ENCODE results near the gene CNKSR2.

The CNKSR2 gene

DNA sequence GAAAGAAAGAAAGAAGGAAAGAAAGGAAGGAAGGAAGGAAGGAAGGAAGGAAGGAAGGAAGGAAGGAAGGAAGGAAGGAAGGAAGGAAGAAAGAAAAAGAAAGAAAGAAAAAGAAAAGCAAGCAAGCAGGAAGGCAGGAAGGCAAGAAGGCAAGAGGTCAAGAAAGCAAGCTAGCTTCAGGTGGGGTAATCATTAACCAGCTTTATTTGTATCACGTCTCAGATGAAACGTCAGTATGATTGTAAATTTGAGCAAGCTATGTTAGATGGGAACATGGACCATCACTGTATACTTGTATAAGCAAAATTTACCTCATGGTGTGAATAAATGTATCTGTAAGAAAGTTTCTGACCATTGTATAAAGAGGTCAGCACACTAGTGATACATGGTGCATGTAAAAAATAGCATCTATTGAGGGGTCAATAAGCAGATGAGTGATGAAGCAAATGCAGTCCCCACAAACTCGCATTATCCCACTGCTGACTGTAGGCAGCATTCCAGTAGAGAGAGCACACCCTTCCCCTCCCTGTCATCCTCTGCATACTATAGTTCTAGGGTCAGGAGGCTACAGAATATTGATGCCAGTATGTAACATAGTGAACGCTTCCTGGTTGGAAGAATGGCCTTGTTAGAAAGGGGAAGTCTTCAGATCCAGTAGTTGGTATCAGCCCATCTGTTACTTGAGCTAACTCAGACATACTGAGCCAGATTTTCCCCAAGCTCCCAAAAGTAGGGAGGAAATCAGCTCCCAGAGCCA is 300.4 kb downstream of the CNKSR2 start:
- no peak for DNase-seq (ENCODE audit: low read depth in 2 of 2)

DNA sequence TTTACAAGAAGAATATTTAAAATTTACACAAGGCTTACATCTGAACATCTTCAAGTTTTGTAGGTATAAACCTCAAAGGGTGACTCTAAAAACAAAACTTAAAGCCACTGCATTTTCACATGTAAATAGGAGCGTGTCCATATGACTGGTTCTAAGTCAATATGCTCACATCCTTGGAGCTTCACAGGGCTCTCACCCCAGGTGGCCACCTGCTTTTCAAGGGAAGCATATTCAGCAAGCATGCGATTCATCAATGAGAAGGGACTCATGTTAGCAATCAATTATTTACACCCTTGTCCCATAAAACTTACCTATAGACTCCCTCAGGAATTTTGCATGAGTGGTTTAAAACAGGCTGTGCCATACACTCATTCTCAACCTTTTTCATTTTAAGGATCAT is 301.7 kb downstream of the CNKSR2 start:
- DNase-seq (ENCODE audit: low read depth in 2 of 2): no peak

DNA sequence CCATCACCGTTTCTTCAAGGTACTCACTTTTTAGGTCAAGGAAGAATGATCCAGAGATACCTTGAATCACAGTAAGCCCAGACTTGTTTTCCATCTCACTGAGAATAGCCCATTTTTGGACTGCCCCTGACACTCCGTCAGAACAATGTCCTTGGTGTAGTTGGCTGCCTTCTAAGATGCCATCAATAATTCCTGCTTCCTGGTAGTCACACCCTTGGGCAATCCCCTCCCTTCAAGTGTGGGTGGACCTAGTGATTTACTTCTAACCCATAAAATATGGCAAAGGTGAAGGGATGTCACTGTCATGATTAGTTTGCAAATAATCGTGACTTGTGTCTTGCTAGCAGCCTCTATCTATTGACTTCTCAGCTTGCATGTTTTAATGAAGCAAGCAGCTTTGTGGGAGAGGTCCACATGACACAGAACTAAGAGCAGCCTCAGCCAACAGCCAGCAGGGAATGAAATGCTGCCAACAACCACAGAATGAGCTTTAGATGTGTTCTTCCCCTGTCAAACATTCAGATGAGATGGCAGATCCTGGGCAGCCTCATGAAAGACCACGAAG is 303.9 kb downstream of the CNKSR2 start:
- DNase-seq (ENCODE audit: low read depth in 2 of 2): no peak

DNA sequence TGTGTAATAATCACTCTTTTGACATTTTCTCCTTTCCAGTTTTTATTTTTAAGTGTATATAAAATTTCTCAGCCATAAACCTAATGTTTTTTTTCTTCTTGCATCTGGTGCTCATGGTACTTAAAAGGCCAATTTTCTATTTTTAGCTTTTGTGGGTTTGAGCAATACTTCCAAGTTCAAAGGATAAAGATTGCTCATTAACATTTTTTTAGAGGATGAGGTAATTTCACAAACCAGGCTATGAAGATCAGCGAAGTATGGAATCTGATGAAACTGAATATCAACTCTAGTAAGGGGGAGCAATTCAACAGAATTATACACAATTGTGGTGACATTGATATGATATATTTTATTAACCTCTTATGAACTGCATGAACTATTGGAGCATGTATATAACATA is 309.7 kb downstream of the CNKSR2 start:
- no peak for DNase-seq (ENCODE audit: low read depth in 2 of 2)

DNA sequence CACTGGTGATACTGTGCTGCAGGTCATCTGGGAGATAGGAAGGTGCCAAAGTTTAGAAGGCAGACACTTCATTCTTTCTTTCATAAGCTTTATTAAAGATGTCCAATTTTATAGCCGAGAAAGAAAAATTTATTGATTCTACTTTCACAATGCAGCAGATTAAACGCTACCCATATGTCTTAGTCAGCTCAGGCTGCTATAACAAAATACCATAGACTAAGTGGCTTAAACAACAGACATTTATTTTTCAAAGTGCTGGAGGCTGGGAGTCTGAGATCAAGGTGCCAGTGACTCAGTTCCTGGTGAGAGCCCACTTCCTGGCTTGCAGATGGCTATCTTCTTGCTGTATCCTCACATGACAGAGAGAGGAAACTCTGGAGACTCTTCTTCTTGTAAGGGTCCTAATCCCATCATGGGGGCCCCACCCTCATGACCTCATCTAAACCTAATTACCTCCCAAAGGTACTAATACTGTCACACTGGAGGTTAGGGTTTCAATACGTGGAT is 317.3 kb downstream of the CNKSR2 start:
- no peak for DNase-seq (ENCODE audit: low read depth in 2 of 2)

DNA sequence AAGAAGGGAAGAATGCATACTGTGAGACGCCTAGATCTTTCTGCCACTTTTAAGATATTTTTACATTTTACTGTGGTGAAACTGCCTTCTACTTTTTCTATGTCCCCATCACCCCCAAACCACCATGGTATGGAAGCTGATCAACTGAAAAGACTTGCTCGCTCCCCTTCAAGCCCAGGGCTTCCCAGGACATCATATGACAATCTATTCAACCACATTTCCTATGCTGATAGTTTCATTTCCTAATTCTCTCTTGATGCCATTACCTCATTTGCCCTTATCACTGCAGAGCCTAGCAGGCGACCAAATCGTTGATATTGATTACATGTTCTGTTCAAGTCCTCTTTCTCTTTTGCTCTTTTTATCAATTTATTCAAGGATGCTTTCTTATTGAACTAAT is 324.1 kb downstream of the CNKSR2 start:
- no peak for DNase-seq (ENCODE audit: low read depth in 2 of 2)

DNA sequence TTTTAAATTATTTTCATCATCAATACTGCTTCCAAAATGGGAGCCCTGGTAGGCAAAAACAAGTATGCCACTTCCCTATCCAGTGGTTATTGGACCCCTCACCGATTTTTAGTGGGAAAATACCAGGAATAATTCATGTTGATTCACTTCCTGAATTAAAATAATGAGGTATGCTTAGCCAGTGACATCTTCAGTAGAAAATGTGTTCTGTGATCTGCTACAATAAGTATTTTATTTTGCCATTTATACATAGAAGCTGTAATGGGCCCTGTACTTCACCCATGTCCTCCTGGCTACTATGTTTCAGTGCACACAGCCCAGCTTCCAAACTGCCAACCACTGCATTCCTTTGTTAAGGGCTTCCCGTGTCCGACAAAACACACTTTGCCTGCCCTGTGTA is 324.9 kb downstream of the CNKSR2 start:
- DNase-seq (ENCODE audit: low read depth in 2 of 2): no peak

DNA sequence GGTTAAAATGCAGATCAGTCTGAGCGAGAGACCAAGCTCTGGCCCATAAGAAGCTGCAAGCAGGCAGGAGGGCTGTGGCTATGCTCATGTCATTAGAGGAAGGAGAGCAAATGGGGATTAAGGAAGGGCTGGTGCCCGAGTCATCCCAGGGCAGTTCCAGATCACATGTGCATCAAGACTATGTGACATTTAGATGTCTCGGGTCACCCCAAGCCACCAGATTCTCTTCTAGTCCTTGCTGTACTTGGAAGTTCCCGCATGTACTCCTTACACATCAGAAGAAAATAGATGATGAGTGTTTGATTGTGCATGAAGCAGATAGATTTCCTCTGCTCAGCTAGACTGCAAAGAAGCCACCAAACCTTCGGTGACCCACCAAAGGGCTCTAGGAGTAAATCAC is 326.1 kb downstream of the CNKSR2 start:
- no peak for DNase-seq (ENCODE audit: low read depth in 2 of 2)

DNA sequence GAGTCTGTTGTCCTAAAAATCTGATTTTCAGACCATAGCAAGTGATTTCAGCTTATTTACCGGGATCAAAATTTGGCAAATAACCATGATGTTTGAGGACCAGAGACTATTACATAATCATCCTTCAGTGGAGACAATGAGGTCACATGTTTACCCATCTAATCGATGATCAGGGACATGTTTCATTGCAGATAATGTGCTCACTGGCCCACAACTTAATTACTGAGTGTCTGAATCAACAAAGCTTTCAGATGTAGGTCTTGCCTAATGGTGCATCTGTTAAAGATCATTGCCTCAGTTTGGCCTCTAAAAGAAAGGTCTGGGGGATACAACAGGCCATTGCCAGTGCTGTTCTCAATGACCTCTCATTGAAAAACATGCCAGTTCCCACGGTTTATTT is 326.7 kb downstream of the CNKSR2 start:
- no peak for DNase-seq (ENCODE audit: low read depth in 2 of 2)

DNA sequence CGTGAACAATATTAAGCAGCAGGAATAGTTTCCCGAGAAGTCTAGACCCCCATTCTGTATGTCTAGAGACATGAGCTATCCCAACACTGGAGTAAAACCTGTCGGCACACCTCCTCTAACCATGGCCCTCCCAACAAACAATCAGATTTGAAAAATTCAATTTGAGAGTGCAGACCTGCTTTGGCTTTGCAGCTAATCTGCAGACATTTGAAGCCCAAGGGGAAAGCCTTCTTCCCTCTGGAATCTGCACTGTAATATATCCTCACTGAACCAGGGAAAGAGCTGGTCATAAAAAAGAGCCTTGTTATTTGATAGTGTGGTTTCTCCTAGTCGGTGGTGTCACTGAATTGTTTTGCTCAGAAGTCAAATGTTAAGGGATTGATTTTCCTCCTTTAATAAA is 328.5 kb downstream of the CNKSR2 start:
- DNase-seq (ENCODE audit: low read depth in 2 of 2): no peak
